GM12801 (cell line): ENCODE data around the gene GTF2H3.

ENCODE experiments used
- TF ChIP-seq, protein P1 (sequence below): IDR thresholded peaks from one replicate; pipeline ENCODE4 v1.5.1; 2011; ENCODE audit warnings: control low read depth; ENCODE audit not compliant: insufficient read length; ENCODE audit errors: extremely low read depth

The GTF2H3 gene

DNA sequence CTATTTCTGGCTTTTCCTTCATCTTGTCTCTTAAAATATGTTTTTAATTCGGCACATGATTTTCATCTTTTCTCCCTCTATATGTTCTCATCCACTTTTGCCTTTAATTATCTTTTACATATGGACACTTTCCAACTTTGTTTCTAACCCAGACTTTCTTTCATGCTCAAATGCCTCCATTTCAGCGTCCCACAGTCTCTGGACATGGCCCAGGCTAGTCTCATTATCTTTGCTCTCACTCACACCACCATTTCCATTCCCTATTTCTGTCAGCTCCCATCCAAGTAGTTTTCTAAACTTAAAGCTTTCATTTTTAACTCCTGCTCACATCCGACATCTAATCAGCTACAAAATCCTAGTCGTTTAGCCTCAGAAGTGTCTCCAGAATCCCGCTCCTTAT lies 14.8 kb downstream of the GTF2H3 start:
- TF ChIP-seq, protein P1, sequence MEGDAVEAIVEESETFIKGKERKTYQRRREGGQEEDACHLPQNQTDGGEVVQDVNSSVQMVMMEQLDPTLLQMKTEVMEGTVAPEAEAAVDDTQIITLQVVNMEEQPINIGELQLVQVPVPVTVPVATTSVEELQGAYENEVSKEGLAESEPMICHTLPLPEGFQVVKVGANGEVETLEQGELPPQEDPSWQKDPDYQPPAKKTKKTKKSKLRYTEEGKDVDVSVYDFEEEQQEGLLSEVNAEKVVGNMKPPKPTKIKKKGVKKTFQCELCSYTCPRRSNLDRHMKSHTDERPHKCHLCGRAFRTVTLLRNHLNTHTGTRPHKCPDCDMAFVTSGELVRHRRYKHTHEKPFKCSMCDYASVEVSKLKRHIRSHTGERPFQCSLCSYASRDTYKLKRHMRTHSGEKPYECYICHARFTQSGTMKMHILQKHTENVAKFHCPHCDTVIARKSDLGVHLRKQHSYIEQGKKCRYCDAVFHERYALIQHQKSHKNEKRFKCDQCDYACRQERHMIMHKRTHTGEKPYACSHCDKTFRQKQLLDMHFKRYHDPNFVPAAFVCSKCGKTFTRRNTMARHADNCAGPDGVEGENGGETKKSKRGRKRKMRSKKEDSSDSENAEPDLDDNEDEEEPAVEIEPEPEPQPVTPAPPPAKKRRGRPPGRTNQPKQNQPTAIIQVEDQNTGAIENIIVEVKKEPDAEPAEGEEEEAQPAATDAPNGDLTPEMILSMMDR: no peak

DNA sequence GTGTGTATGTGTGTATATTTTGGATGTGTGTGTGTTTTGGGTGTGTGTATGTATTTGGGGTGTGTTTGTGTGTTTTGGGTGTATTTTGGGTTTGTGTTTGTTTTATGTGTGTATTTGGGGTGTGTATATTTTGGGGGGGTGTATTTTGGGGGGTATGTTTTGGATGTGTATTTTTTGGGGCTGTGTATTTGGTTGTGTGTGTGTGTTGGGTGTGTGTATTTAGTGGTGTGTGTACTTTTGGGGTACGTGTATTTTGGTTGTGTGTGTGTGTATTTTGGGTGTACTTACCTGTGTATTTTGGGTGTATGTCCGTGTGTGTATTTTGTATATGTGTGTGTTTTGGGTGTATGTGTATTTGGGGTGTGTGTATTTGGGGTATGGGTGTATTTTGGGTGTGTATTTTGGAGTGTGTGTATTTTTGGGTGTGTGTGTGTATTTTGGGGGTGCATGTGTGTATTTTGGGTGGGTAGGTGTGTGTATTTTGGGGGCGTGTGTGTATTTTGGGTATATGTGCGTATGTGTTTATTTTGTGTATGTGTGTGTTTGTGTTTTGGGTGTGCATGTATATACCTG lies 20.6 kb downstream of the GTF2H3 start:
- TF ChIP-seq, protein P1: no peak

GRCh38 chr12:123655420-123655819 lies 21.8 kb downstream of the GTF2H3 start:
- TF ChIP-seq, protein P1: no peak

- TF ChIP-seq, protein P1: no peak
These were observed 22.8 kb downstream of the GTF2H3 start for GRCh38 chr12:123656392-123656791.

- TF ChIP-seq, protein P1: no peak
These were observed 23.6 kb downstream of the GTF2H3 start for GRCh38 chr12:123657211-123657610.

GRCh38 chr12:123659996-123660727 lies 26.5 kb downstream of the GTF2H3 start:
- TF ChIP-seq, protein P1: no peak

GRCh38 chr12:123667771-123668170 lies 34.1 kb downstream of the GTF2H3 start:
- TF ChIP-seq, protein P1: no peak
